Globus pallidus (tissue), 1 donor: Measurements from ENCODE around the gene KIF26B.

Experiments
- DNase-seq: peaks from one replicate; pipeline ENCODE4 v3.0.0-alpha.2; 2015; ENCODE audit warnings: low spot score

The KIF26B gene

GRCh38 chr1:245241526-245242130 is 86.8 kb downstream of the KIF26B start:
- DNase-seq = no peak

GRCh38 chr1:245242989-245243388 is 88.2 kb downstream of the KIF26B start:
- no peak for DNase-seq

GRCh38 chr1:245245021-245245667 is 90.4 kb downstream of the KIF26B start:
- DNase-seq = no peak

GRCh38 chr1:245246433-245246832 is 91.6 kb downstream of the KIF26B start:
- DNase-seq = no peak

GRCh38 chr1:245247356-245247755 is 92.6 kb downstream of the KIF26B start:
- no peak for DNase-seq

GRCh38 chr1:245247801-245248200 is 93.0 kb downstream of the KIF26B start:
- DNase-seq = no peak

- no peak for DNase-seq
Measured at GRCh38 chr1:245248231-245248731, 93.5 kb downstream of the KIF26B start.

GRCh38 chr1:245255783-245256182 is 101.0 kb downstream of the KIF26B start:
- no peak for DNase-seq

- no peak for DNase-seq
Measured at GRCh38 chr1:245256528-245256927, 101.7 kb downstream of the KIF26B start.

GRCh38 chr1:245258271-245258920 is 103.6 kb downstream of the KIF26B start:
- DNase-seq = no peak

- DNase-seq = no peak
Measured at GRCh38 chr1:245260110-245260882, 105.5 kb downstream of the KIF26B start.

- DNase-seq = no peak
Measured at GRCh38 chr1:245260883-245261282, 106.1 kb downstream of the KIF26B start.

GRCh38 chr1:245261786-245262185 is 107.0 kb downstream of the KIF26B start:
- no peak for DNase-seq

GRCh38 chr1:245263529-245264095 is 108.8 kb downstream of the KIF26B start:
- no peak for DNase-seq

GRCh38 chr1:245264226-245264625 is 109.4 kb downstream of the KIF26B start:
- no peak for DNase-seq

- no peak for DNase-seq
Measured at GRCh38 chr1:245266105-245266504, 111.3 kb downstream of the KIF26B start.

- DNase-seq = no peak
Measured at GRCh38 chr1:245270063-245270462, 115.3 kb downstream of the KIF26B start.

- DNase-seq = no peak
Measured at GRCh38 chr1:245270972-245271371, 116.2 kb downstream of the KIF26B start.

GRCh38 chr1:245272676-245273075 is 117.9 kb downstream of the KIF26B start:
- DNase-seq = no peak

GRCh38 chr1:245276445-245276844 is 121.7 kb downstream of the KIF26B start:
- DNase-seq = no peak

GRCh38 chr1:245277276-245277675 is 122.5 kb downstream of the KIF26B start:
- no peak for DNase-seq

GRCh38 chr1:245278846-245279245 is 124.1 kb downstream of the KIF26B start:
- DNase-seq = no peak
